Measurements from ENCODE around the gene NDUFC1.
"Not testable (repeated sequence)": the region's sequence is repeated elsewhere in the genome, so short reads cannot be mapped to it uniquely, and the experiment has no call there.

Gene NDUFC1

GRCh38 chr4:139316733-139317132 lies 14.5 kb upstream of the NDUFC1 start:
- H3K27ac ChIP-seq (ENCODE audit: low read length), result no peak overlapping the region
- no peak overlapping the region for H3K4me3 ChIP-seq (ENCODE audit: low read length in 2 of 2)
- no peaks in the 10 kb centered on the region for H3K4me1 ChIP-seq (ENCODE audit: control insufficient read depth, insufficient read depth, low read length)
- no peaks in the 10 kb centered on the region for H3K36me3 ChIP-seq (ENCODE audit: control insufficient read depth in 2 of 2, insufficient read depth in 2 of 2, low read length in 2 of 2)
- H3K9ac ChIP-seq (ENCODE audit: low read length in 2 of 2), result no peak overlapping the region
- no peaks in the 10 kb centered on the region for H3K9me3 ChIP-seq (ENCODE audit: control insufficient read depth in 2 of 2, low read length in 2 of 2)
- H3K27me3 ChIP-seq (ENCODE audit: control insufficient read depth in 1 of 2, insufficient read depth in 2 of 2, low read length in 2 of 2), result no peaks in the 10 kb centered on the region

- H3K4me3 ChIP-seq (ENCODE audit: low read length in 2 of 2), result no peak overlapping the region
- no peaks in the 10 kb centered on the region for H3K27me3 ChIP-seq (ENCODE audit: control insufficient read depth in 1 of 2, insufficient read depth in 2 of 2, low read length in 2 of 2)
- no peak overlapping the region for H3K9ac ChIP-seq (ENCODE audit: low read length in 2 of 2)
- no peaks in the 10 kb centered on the region for H3K36me3 ChIP-seq (ENCODE audit: control insufficient read depth in 2 of 2, insufficient read depth in 2 of 2, low read length in 2 of 2)
- no peaks in the 10 kb centered on the region for H3K9me3 ChIP-seq (ENCODE audit: control insufficient read depth in 2 of 2, low read length in 2 of 2)
- no peaks in the 10 kb centered on the region for H3K4me1 ChIP-seq (ENCODE audit: control insufficient read depth, insufficient read depth, low read length)
- no peak overlapping the region for H3K27ac ChIP-seq (ENCODE audit: low read length)
Measured at GRCh38 chr4:139315221-139315675, 13.0 kb upstream of the NDUFC1 start.

GRCh38 chr4:139314047-139314800 lies 11.9 kb upstream of the NDUFC1 start:
- no peaks in the 10 kb centered on the region for H3K4me1 ChIP-seq (ENCODE audit: control insufficient read depth, insufficient read depth, low read length)
- H3K27ac ChIP-seq (ENCODE audit: low read length), result no peak overlapping the region
- no peaks in the 10 kb centered on the region for H3K36me3 ChIP-seq (ENCODE audit: control insufficient read depth in 2 of 2, insufficient read depth in 2 of 2, low read length in 2 of 2)
- no peaks in the 10 kb centered on the region for H3K9me3 ChIP-seq (ENCODE audit: control insufficient read depth in 2 of 2, low read length in 2 of 2)
- no peak overlapping the region for H3K4me3 ChIP-seq (ENCODE audit: low read length in 2 of 2)
- no peak overlapping the region for H3K9ac ChIP-seq (ENCODE audit: low read length in 2 of 2)
- H3K27me3 ChIP-seq (ENCODE audit: control insufficient read depth in 1 of 2, insufficient read depth in 2 of 2, low read length in 2 of 2), result no peaks in the 10 kb centered on the region

- H3K9ac ChIP-seq (ENCODE audit: low read length in 2 of 2); H3K27ac ChIP-seq (ENCODE audit: low read length); H3K9me3 ChIP-seq (ENCODE audit: control insufficient read depth in 2 of 2, low read length in 2 of 2); H3K4me1 ChIP-seq (ENCODE audit: control insufficient read depth, insufficient read depth, low read length); H3K36me3 ChIP-seq (ENCODE audit: control insufficient read depth in 2 of 2, insufficient read depth in 2 of 2, low read length in 2 of 2); H3K4me3 ChIP-seq (ENCODE audit: low read length in 2 of 2); H3K27me3 ChIP-seq (ENCODE audit: control insufficient read depth in 1 of 2, insufficient read depth in 2 of 2, low read length in 2 of 2): not testable (repeated sequence)
Measured at GRCh38 chr4:139313414-139313813, 11.1 kb upstream of the NDUFC1 start.

GRCh38 chr4:139312552-139313332 lies 10.5 kb upstream of the NDUFC1 start:
- Histone ChIP-seq H3K27me3 (ENCODE audit: control insufficient read depth in 1 of 2, insufficient read depth in 2 of 2, low read length in 2 of 2) (no peaks in the 10 kb centered on the region), H3K9ac (ENCODE audit: low read length in 2 of 2) (no peak overlapping the region), H3K27ac (ENCODE audit: low read length) (no peak overlapping the region), H3K4me1 (ENCODE audit: control insufficient read depth, insufficient read depth, low read length) (no peaks in the 10 kb centered on the region), H3K4me3 (ENCODE audit: low read length in 2 of 2) (no peak overlapping the region), H3K9me3 (ENCODE audit: control insufficient read depth in 2 of 2, low read length in 2 of 2) (no peaks in the 10 kb centered on the region), H3K36me3 (ENCODE audit: control insufficient read depth in 2 of 2, insufficient read depth in 2 of 2, low read length in 2 of 2) (no peaks in the 10 kb centered on the region)

GRCh38 chr4:139311909-139312308 lies 9.6 kb upstream of the NDUFC1 start:
- H3K9me3 ChIP-seq (ENCODE audit: control insufficient read depth in 2 of 2, low read length in 2 of 2), result no peaks in the 10 kb centered on the region
- H3K27ac ChIP-seq (ENCODE audit: low read length), result no peak overlapping the region
- H3K4me3 ChIP-seq (ENCODE audit: low read length in 2 of 2), result no peak overlapping the region
- no peaks in the 10 kb centered on the region for H3K27me3 ChIP-seq (ENCODE audit: control insufficient read depth in 1 of 2, insufficient read depth in 2 of 2, low read length in 2 of 2)
- H3K9ac ChIP-seq (ENCODE audit: low read length in 2 of 2), result peak overlapping the region in 1 of 2 donors; percentile 5
- no peaks in the 10 kb centered on the region for H3K36me3 ChIP-seq (ENCODE audit: control insufficient read depth in 2 of 2, insufficient read depth in 2 of 2, low read length in 2 of 2)
- no peaks in the 10 kb centered on the region for H3K4me1 ChIP-seq (ENCODE audit: control insufficient read depth, insufficient read depth, low read length)

GRCh38 chr4:139304920-139305319 lies 2.6 kb upstream of the NDUFC1 start:
- peaks cover 12% of the 10 kb centered on the region for H3K4me1 ChIP-seq (ENCODE audit: control insufficient read depth, insufficient read depth, low read length)
- H3K27me3 ChIP-seq (ENCODE audit: control insufficient read depth in 1 of 2, insufficient read depth in 2 of 2, low read length in 2 of 2), result no peaks in the 10 kb centered on the region
- no peak overlapping the region for H3K9ac ChIP-seq (ENCODE audit: low read length in 2 of 2)
- H3K9me3 ChIP-seq (ENCODE audit: control insufficient read depth in 2 of 2, low read length in 2 of 2), result no peaks in the 10 kb centered on the region
- H3K36me3 ChIP-seq (ENCODE audit: control insufficient read depth in 2 of 2, insufficient read depth in 2 of 2, low read length in 2 of 2), result no peaks in the 10 kb centered on the region
- no peak overlapping the region for H3K27ac ChIP-seq (ENCODE audit: low read length)
- H3K4me3 ChIP-seq (ENCODE audit: low read length in 2 of 2), result no peak overlapping the region

- H3K36me3 ChIP-seq (ENCODE audit: control insufficient read depth in 2 of 2, insufficient read depth in 2 of 2, low read length in 2 of 2), result no peaks in the 10 kb centered on the region
- no peaks in the 10 kb centered on the region for H3K9me3 ChIP-seq (ENCODE audit: control insufficient read depth in 2 of 2, low read length in 2 of 2)
- peaks cover 12% of the 10 kb centered on the region for H3K4me1 ChIP-seq (ENCODE audit: control insufficient read depth, insufficient read depth, low read length)
- H3K27ac ChIP-seq (ENCODE audit: low read length), result peak within 1 kb of the TSS; percentile 77
- peak within 1 kb of the TSS; percentile 74 to 83 for H3K9ac ChIP-seq (ENCODE audit: low read length in 2 of 2)
- H3K4me3 ChIP-seq (ENCODE audit: low read length in 2 of 2), result peak within 1 kb of the TSS; percentile 78 to 97
- H3K27me3 ChIP-seq (ENCODE audit: control insufficient read depth in 1 of 2, insufficient read depth in 2 of 2, low read length in 2 of 2), result no peaks in the 10 kb centered on the region
Measured at GRCh38 chr4:139301113-139301820, 1.0 kb downstream of the NDUFC1 start, which contains the start of gene NAA15. Gene NAA15, plus strand, starts transcription at chr4:139301505. Its CDS starts 273 bp downstream, at chr4:139301778.

- Histone ChIP-seq H3K27ac (ENCODE audit: low read length) (peak overlapping the region; percentile 77), H3K9ac (ENCODE audit: low read length in 2 of 2) (peak overlapping the region; percentile 74 to 83), H3K9me3 (ENCODE audit: control insufficient read depth in 2 of 2, low read length in 2 of 2) (no peaks in the 10 kb centered on the region)
Measured at GRCh38 chr4:139300431-139301112, 1.7 kb downstream of the NDUFC1 start.

GRCh38 chr4:139299536-139299935 lies 2.7 kb downstream of the NDUFC1 start:
- peak overlapping the region in 1 of 2 donors; percentile 23 for H3K9ac ChIP-seq (ENCODE audit: low read length in 2 of 2)
- H3K27ac ChIP-seq (ENCODE audit: low read length), result no peak overlapping the region
- H3K9me3 ChIP-seq (ENCODE audit: control insufficient read depth in 2 of 2, low read length in 2 of 2), result no peaks in the 10 kb centered on the region
- no peaks in the 10 kb centered on the region for H3K27me3 ChIP-seq (ENCODE audit: control insufficient read depth in 1 of 2, insufficient read depth in 2 of 2, low read length in 2 of 2)
- H3K4me3 ChIP-seq (ENCODE audit: low read length in 2 of 2), result peak overlapping the region in 1 of 2 donors; percentile 78
- peaks cover 19% of the 10 kb centered on the region for H3K4me1 ChIP-seq (ENCODE audit: control insufficient read depth, insufficient read depth, low read length)
- H3K36me3 ChIP-seq (ENCODE audit: control insufficient read depth in 2 of 2, insufficient read depth in 2 of 2, low read length in 2 of 2), result no peaks in the 10 kb centered on the region

More at GRCh38 chr4:139300431-139301112, 1.7 kb downstream of the NDUFC1 start:
- Histone ChIP-seq H3K4me3 (ENCODE audit: low read length in 2 of 2) (peak overlapping the region; percentile 78 to 97), H3K4me1 (ENCODE audit: control insufficient read depth, insufficient read depth, low read length) (peaks cover 12% of the 10 kb centered on the region), H3K36me3 (ENCODE audit: control insufficient read depth in 2 of 2, insufficient read depth in 2 of 2, low read length in 2 of 2) (no peaks in the 10 kb centered on the region), H3K27me3 (ENCODE audit: control insufficient read depth in 1 of 2, insufficient read depth in 2 of 2, low read length in 2 of 2) (no peaks in the 10 kb centered on the region)

Measured in stomach smooth muscle (tissue), 2 donors.